ENCODE results near the gene VAPB.

The VAPB gene

DNA sequence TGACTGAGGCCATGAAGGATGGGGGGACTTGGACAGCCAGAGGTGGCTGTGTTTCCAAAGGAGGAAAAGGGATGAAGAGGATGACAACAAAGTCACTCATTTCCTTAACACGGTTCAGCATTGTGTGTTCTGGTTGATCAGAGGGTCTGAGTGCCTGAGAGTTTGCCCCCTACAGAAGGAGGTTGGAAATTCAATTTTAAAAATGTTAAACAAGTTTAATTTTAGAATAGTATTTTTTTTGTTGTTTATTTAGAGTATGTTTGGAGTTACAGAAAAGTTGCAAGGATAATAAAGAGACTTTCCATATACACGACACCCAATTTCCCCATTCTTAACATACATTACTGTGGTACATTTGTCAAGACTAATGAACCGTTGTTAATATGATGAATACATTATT lies 10.3 kb upstream of the VAPB start:
- no peak for DNase-seq (ENCODE audit: low spot score)

DNA sequence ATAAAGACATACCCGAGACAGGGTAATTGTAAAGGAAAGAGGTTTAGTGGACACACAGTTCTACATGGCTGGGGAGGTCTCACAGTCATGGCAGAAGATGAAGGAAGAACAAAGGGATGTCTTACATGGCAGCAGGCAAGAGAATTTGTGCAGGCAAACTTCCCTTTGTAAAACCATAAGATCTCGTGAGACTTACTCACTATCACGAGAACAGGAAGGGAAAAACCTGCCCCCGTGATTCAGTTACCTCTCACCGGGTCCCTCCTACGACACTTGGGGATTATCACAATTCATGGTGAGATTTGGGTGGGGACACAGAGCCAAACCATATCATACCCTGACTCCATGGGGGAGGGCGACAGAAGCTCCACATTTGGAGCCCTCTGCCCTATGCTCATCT lies 7.4 kb upstream of the VAPB start:
- no peak for DNase-seq (ENCODE audit: low spot score)

GRCh38 chr20:58382096-58382495 lies 6.9 kb upstream of the VAPB start:
- no peak for DNase-seq (ENCODE audit: low spot score)

- DNase-seq (ENCODE audit: low spot score) = no peak
These were observed 4.2 kb upstream of the VAPB start for GRCh38 chr20:58384821-58385220.

DNA sequence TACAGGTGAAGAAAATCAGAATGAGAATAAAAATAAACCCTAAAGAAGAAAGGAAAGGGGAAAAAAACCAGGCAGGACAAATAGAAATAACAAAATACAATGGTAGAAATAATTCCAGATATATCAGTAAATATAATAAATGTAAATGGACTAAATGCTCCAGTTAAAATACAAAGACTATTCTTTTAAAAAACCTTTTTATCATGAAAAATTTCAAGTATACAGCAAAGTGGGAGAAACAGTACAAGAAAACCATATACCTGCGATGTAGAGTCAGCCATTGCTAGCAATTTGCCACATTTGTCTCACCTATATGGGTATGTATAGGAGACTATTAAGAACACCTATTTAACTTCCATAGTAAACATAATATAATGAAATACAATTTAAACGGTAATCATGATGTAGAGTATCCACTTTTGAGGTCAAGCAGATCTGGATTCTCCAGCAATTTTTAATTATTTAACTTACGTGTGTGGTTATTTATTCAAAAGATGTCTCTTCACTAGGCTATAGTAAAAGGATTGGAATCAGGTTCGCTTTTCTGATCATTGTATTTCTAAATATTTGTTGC lies 914 bp upstream of the VAPB start:
- DNase-seq (ENCODE audit: low spot score) = no peak

DNA sequence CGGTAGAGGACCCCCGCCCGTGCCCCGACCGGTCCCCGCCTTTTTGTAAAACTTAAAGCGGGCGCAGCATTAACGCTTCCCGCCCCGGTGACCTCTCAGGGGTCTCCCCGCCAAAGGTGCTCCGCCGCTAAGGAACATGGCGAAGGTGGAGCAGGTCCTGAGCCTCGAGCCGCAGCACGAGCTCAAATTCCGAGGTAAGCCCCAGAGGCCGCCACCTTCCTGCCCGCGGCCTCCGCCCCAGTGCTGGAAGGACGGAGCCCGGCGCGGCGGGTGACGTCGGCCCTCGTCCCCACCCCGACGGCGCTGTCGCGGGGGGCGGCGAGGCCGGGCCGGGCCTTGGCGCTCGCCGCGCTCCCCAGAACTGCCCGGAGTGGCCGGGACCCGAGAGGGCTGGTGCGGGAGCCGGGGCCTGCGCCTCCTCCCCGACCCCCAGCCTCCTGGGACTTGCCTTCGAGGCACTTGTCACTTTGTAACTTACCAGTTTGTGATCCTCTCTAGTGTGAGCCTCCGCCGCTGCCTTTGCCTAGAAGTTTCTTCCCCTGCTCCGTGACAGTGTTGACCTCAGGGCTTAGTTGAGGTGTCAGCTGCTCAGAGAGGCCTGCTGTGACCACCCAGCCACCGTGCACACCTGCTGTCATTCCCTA lies 417 bp downstream of the VAPB start:
- DNase-seq (ENCODE audit: low spot score) = peak; percentile 27

GRCh38 chr20:58389968-58390658 lies 1.1 kb downstream of the VAPB start:
- no peak for DNase-seq (ENCODE audit: low spot score)

DNA sequence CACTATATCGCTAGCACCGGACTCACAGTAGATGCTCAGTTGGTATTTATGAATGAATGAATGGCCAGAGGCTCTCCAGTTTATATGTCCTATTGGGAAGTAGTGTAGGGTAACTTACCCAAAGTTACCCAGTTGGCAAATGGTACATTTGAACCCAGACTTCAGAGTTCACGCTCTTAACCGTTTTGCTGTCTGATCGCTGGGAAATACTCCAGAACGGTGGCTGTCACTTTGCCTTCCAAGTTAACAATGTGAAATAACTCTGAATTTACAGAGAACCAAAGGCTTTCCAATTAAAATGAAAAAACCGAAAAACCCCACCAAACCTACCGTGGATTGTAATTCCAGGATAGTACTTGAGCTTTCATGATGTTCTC lies 1.6 kb downstream of the VAPB start:
- no peak for DNase-seq (ENCODE audit: low spot score)

DNA sequence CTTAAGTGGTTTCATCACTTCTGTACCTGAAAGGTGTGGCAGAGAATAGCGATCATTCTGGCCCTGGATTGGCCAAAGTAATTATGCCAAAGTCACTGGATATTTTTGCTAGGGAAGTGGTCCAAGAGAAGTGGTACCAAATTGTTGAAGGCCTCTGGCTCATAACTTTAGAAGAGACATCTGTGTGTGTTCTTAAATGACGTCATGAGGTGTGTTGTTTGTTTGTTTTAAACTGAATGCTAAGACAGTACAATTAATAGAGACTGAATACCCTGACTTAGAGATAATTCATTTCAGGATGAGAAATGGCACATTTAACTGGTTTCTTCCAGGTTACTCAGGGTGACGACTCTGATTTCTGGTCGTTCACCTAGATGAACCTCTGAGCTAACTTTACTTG lies 3.3 kb downstream of the VAPB start:
- DNase-seq (ENCODE audit: low spot score) = no peak

- no peak for DNase-seq (ENCODE audit: low spot score)
These were observed 4.3 kb downstream of the VAPB start for GRCh38 chr20:58393299-58393698.

GRCh38 chr20:58394801-58395200 lies 5.8 kb downstream of the VAPB start:
- no peak for DNase-seq (ENCODE audit: low spot score)

DNA sequence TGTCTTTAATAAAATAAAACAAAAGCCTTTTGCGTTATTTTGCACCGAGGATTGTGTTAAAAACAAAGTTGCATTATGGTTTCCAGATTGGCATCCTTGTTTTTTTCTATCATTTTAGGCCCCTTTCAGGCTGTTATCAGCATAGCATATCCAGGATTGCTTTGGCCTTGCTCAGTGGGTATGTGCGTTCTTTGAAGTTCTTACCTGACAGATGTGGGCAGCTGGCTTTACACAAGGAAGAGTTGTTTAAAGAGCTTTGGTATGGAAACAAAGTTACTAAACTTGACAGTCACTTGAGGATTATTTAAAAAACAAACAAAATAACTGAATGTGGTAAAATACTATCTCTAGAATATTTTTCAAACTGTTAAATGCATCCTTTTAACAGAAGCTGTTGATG lies 6.6 kb downstream of the VAPB start:
- no peak for DNase-seq (ENCODE audit: low spot score)

GRCh38 chr20:58397429-58397828 lies 8.4 kb downstream of the VAPB start:
- no peak for DNase-seq (ENCODE audit: low spot score)

DNA sequence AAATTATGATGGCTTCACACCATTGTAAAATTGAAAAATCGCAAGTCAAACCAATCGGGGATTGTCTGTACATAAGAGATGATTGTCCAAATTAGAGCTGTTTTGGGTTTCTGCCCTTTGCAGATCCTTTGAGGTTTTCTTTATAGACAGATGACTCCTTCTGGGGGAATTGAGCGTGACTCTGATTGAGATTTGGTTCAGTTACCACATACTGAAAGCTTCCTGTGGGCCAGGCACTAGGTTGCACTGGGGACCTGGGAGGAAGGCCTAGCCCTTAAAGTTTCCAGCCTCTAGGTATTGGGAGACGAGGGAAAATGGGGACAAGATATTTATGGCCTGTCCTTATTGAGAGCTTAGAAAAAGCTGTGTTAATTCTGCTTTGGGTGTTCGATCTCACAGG lies 9.2 kb downstream of the VAPB start:
- no peak for DNase-seq (ENCODE audit: low spot score)

GRCh38 chr20:58399926-58400325 lies 10.9 kb downstream of the VAPB start:
- no peak for DNase-seq (ENCODE audit: low spot score)

- no peak for DNase-seq (ENCODE audit: low spot score)
These were observed 12.1 kb downstream of the VAPB start for GRCh38 chr20:58401162-58401561.

- DNase-seq (ENCODE audit: low spot score) = no peak
These were observed 13.3 kb downstream of the VAPB start for GRCh38 chr20:58402305-58402704.

DNA sequence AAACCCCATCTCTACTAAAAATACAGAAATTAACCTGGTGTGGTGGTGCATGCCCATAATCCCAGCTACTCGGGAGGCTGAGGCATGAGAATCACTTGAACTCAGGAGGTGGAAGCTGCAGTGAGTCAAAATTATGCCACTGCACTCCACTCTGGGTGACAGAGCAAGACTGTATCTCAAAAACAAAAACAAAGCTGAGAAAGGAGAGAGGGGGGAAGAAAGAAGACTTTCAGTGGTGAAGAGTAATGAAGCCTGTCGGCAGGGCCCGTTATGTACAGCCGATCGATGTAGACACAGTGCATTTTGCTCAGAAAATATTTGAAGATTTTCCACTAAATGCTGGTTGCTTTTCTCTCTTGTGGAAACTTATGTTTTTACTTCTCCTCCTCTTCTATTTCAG lies 13.8 kb downstream of the VAPB start:
- DNase-seq (ENCODE audit: low spot score) = no peak

GRCh38 chr20:58403272-58403671 lies 14.2 kb downstream of the VAPB start:
- no peak for DNase-seq (ENCODE audit: low spot score)

GRCh38 chr20:58405504-58406291 lies 16.7 kb downstream of the VAPB start:
- DNase-seq (ENCODE audit: low spot score) = no peak

- DNase-seq (ENCODE audit: low spot score) = no peak
These were observed 17.5 kb downstream of the VAPB start for GRCh38 chr20:58406422-58407001.

DNA sequence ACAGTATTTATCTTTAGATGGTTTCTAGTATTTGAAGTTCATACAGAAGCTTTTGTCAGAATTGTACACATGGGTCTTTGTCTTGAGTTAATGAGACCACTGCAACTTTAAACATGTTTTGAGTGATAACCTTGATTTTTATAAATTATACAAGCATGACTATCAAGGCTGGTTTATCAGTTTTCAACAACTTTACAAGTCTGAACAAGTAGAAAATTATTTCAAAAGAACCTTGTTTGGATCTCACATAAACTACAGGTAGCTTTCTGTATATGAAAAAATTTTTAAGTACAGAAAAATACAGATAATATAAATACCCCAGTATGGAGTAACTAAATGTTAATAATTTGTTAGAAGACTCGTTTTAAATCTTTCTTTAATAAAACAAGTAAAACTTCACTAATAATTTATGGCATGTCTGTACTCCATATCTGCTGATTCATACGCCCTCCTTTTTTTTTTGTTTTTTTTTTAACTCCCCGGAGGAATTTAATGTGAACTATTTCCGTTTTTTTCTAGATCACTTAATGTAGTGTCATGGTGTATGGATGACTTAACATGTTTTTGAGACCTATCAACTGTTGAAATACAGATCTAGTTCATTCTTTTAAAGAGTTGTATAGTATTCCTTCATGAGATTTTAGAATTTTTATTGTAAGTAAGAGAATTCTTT lies 18.3 kb downstream of the VAPB start:
- DNase-seq (ENCODE audit: low spot score) = no peak
